ENCODE data around the gene MTHFSD. TPM values are rescaled to one million over a fixed set of nuclear protein-coding genes. Genes with fewer than 3 reads are reported as not detected.

The MTHFSD gene
- total and polyA plus RNA-seq, 4 donors = 9.4 to 28.5 (median 16.6) TPM

DNA sequence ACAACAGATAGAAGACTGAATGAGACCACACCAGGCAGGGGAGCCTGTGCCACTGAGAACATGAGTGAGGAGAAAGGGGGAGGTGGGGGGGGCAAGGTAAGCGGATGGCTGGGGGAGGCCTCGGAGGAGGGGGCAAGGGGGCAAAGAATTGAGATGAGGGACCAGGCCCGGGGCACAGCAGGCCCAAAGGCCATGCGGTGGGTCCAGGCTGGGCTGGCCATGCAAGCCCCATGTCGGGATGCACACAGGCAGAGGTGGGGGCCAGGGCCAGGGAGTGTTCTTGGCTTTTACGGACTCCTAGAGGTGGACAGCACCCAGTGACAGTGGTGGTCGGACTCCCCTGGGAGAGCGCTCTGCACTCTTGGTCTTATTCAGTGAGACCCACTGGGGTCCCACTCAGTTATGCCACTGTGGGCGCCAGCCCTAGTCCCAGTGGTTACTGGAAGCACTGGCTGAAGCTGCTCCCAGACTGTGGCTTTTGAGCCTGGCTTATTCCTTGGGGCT, 4.8 kb upstream of the MTHFSD start:
- Histone ChIP-seq H3K9ac (ENCODE audit: insufficient read depth in 1 of 2, low read length in 2 of 2) (no peak overlapping the region), H3K9me3 (ENCODE audit: control insufficient read depth in 4 of 4, insufficient read depth in 3 of 4, low read length in 3 of 4) (no peaks in the 10 kb centered on the region), H3K27ac (ENCODE audit: low read depth in 1 of 2, low read length in 1 of 2) (no peak overlapping the region), H3K36me3 (ENCODE audit: control insufficient read depth in 4 of 4, insufficient read depth in 4 of 4, low read length in 4 of 4) (peaks cover 0 to under 1% (median 0%) of the 10 kb centered on the region in 4 donors), H3K4me1 (ENCODE audit: control insufficient read depth in 5 of 5, insufficient read depth in 5 of 5, low read length in 5 of 5) (peaks cover 0 to 11% (median 4%) of the 10 kb centered on the region in 5 donors), H3K27me3 (ENCODE audit: control insufficient read depth in 3 of 3, insufficient read depth in 3 of 3, low read length in 2 of 3) (peaks cover 0 to 12% (median 10%) of the 10 kb centered on the region in 3 donors), H3K4me3 (no peak overlapping the region)
- 83 to 94% methylated on average over 9 of the region's 9 CpGs for WGBS, 2 donors
- TF ChIP-seq, protein P1, sequence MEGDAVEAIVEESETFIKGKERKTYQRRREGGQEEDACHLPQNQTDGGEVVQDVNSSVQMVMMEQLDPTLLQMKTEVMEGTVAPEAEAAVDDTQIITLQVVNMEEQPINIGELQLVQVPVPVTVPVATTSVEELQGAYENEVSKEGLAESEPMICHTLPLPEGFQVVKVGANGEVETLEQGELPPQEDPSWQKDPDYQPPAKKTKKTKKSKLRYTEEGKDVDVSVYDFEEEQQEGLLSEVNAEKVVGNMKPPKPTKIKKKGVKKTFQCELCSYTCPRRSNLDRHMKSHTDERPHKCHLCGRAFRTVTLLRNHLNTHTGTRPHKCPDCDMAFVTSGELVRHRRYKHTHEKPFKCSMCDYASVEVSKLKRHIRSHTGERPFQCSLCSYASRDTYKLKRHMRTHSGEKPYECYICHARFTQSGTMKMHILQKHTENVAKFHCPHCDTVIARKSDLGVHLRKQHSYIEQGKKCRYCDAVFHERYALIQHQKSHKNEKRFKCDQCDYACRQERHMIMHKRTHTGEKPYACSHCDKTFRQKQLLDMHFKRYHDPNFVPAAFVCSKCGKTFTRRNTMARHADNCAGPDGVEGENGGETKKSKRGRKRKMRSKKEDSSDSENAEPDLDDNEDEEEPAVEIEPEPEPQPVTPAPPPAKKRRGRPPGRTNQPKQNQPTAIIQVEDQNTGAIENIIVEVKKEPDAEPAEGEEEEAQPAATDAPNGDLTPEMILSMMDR (IDR thresholded peaks at IDR 0.05; ENCODE audit: control extremely low read depth, extremely low read depth) = no peak
- DNase-seq (no peak), ATAC-seq (ENCODE audit: insufficient read depth, low FRiP score) (no peak)

DNA sequence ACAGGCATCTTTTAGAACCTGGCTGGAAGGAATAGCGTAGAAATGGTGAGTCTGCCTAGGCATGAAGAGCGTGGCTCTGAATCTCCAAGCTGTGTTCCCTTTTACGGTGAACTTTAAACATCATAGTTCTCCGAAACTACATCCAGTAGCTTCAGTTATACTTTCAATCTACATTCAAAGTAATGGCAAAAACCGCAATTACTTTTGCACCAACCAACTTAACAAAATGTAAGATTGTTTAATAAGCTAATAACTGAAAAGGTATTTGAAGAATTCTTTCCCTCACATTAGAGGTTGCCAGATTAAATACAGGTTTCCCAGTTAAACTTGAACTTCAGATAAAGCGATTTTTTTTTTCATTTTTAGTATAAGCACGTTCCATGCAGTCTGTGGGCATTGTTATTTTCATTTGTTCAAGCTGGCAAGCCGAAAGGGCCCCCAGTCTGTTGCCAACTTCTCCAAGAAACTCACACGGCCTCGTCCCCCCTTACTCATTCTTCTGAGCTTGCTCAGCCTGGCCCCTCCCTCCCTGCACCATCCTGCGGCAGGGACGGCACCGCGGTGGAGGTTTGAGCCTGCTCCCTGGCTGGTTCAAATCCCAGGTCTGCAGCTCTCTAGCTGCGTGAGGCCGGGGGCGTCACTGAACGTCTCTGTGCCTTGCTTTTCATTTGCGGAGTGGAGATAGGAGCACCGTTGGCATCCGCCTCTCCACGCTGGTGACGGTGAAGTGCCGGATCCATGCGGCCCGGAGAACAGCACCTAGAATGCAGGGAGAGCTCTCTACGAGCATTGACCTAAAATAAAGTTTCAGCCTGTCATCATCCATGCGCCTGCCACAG, 3.5 kb upstream of the MTHFSD start:
- Histone ChIP-seq H3K9me3 (ENCODE audit: control insufficient read depth in 4 of 4, insufficient read depth in 3 of 4, low read length in 3 of 4) (no peaks in the 10 kb centered on the region), H3K36me3 (ENCODE audit: control insufficient read depth in 4 of 4, insufficient read depth in 4 of 4, low read length in 4 of 4) (peaks cover 0 to 3% (median 0%) of the 10 kb centered on the region in 4 donors), H3K4me1 (ENCODE audit: control insufficient read depth in 5 of 5, insufficient read depth in 5 of 5, low read length in 5 of 5) (peaks cover 0 to 11% (median 4%) of the 10 kb centered on the region in 5 donors), H3K27ac (ENCODE audit: low read depth in 1 of 2, low read length in 1 of 2) (no peak overlapping the region), H3K27me3 (ENCODE audit: control insufficient read depth in 3 of 3, insufficient read depth in 3 of 3, low read length in 2 of 3) (peaks cover 0 to 2% (median 0%) of the 10 kb centered on the region in 3 donors), H3K4me3 (no peak overlapping the region), H3K9ac (ENCODE audit: insufficient read depth in 1 of 2, low read length in 2 of 2) (no peak overlapping the region)
- ATAC-seq (ENCODE audit: insufficient read depth, low FRiP score) (no peak), DNase-seq (peak in 2 of 3 donors; percentile 22 to 47)
- TF ChIP-seq, protein P1 (IDR thresholded peaks at IDR 0.05; ENCODE audit: control extremely low read depth, extremely low read depth) = no peak
- WGBS, 2 donors = 65 to 81% methylated on average over 28 of the region's 28 CpGs

DNA sequence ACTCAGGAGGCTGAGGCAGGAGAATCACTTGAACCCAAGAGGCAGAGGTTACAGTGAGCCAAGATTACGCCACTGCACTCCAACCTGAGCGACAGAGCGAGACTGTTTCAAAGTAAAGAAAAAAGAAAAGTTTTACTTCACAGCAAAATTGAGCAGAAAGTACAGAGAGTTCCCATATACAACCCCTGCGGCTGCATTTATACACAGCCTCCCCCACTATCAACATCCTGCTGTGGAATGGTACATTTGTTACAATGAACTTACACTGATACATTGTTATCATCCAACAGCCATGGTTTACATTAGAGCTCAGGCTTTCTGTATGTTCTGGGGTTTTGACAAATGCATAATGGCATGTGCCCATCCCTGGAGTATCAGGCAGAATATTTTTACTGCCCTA, 2.6 kb upstream of the MTHFSD start:
- H3K4me3 ChIP-seq = no peak overlapping the region
- no peak for ATAC-seq (ENCODE audit: insufficient read depth, low FRiP score)
- TF ChIP-seq, protein P1 (IDR thresholded peaks at IDR 0.05; ENCODE audit: control extremely low read depth, extremely low read depth) = no peak

More for the DNA sequence above, 2.6 kb upstream of the MTHFSD start:
- H3K9me3 ChIP-seq (ENCODE audit: control insufficient read depth in 4 of 4, insufficient read depth in 3 of 4, low read length in 3 of 4) = no peaks in the 10 kb centered on the region
- peaks cover 0 to 3% (median 0%) of the 10 kb centered on the region in 4 donors for H3K36me3 ChIP-seq (ENCODE audit: control insufficient read depth in 4 of 4, insufficient read depth in 4 of 4, low read length in 4 of 4)
- no peak overlapping the region for H3K9ac ChIP-seq (ENCODE audit: insufficient read depth in 1 of 2, low read length in 2 of 2)
- H3K27ac ChIP-seq (ENCODE audit: low read depth in 1 of 2, low read length in 1 of 2) = no peak overlapping the region
- WGBS, 2 donors = 76 to 85% methylated on average over 4 of the region's 4 CpGs
- DNase-seq = no peak
- peaks cover 0 to 11% (median 3%) of the 10 kb centered on the region in 5 donors for H3K4me1 ChIP-seq (ENCODE audit: control insufficient read depth in 5 of 5, insufficient read depth in 5 of 5, low read length in 5 of 5)
- peaks cover 0 to 2% (median 0%) of the 10 kb centered on the region in 3 donors for H3K27me3 ChIP-seq (ENCODE audit: control insufficient read depth in 3 of 3, insufficient read depth in 3 of 3, low read length in 2 of 3)
